Activated CD4-positive, alpha-beta memory T cell treated with anti-CD3 and anti-CD28 coated beads, Interleukin-2, amount 10 ng/mL, durations not matched to agents 7 days and 5 days (primary cell): ENCODE measurements around the gene COL6A1. TPM values are rescaled to one million over a fixed set of nuclear protein-coding genes. Genes with fewer than 3 reads are reported as not detected.

Experiments
- CTCF ChIA-PET: fragments of 350-600 bp; sonication (Branson Sonifier 250); formaldehyde crosslinking; loops from one replicate; lab custom pipeline; 2021; ENCODE audit warnings: antibody characterized with exemption, inconsistent platforms; lab: Charles Lee
- POLR2A ChIA-PET: fragments of 350-600 bp; sonication (Branson Sonifier 250); formaldehyde crosslinking; loops from one replicate; lab custom pipeline; 2021; ENCODE audit warnings: antibody characterized with exemption; lab: Charles Lee
- DNase-seq: peaks from one replicate; pipeline ENCODE4 v3.0.0-alpha.2; 2020
- H3K27ac Mint-ChIP-seq: one replicate; pipeline ENCODE4 v1.8.0; 2021; ENCODE audit warnings: mild to moderate bottlenecking, mixed read lengths
- H3K27me3 Mint-ChIP-seq: one replicate; pipeline ENCODE4 v1.8.0; 2021; ENCODE audit warnings: mixed read lengths
- H3K36me3 Mint-ChIP-seq: one replicate; pipeline ENCODE4 v1.8.0; 2021; ENCODE audit warnings: low read depth, mixed read lengths
- H3K4me1 Mint-ChIP-seq: one replicate; pipeline ENCODE4 v1.8.0; 2021; ENCODE audit warnings: mixed read lengths
- H3K4me3 Mint-ChIP-seq: one replicate; pipeline ENCODE4 v1.8.0; 2021; ENCODE audit warnings: mild to moderate bottlenecking, mixed read lengths
- H3K9me3 Mint-ChIP-seq: one replicate; pipeline ENCODE4 v1.8.0; 2021; ENCODE audit warnings: mixed read lengths
- total RNA-seq, 2 experiments: library from RNA; stranded (reverse); gene quantifications; one replicate each; pipeline ENCODE4 v1.2.3, GENCODE V29; 2021

The COL6A1 gene
- total RNA-seq, 2 experiments from 2014 or later: 0.08 to 0.33 TPM

- Mint-ChIP-seq H3K9me3 (no peaks in the 10 kb centered on the region), H3K4me1 (no peaks in the 10 kb centered on the region), H3K36me3 (no peaks in the 10 kb centered on the region), H3K4me3 (no peak overlapping the region), H3K27ac (no peak overlapping the region), H3K27me3 (no peaks in the 10 kb centered on the region)
- ChIA-PET CTCF (no interaction called here), POLR2A (interaction anchor here (0.7 kb wide), 1 partner anchor 108 kb away, joined by 3 read pairs; no protein-coding TSS in a partner anchor)
- DNase-seq: no peak
These were observed 11.9 kb downstream of the COL6A1 start for GRCh38 chr21:45993210-45994085.

- DNase-seq: no peak
- no peaks in the 10 kb centered on the region for H3K36me3 Mint-ChIP-seq
- H3K4me3 Mint-ChIP-seq: no peak overlapping the region
- CTCF ChIA-PET: no interaction called here
- POLR2A ChIA-PET: no interaction called here
- no peaks in the 10 kb centered on the region for H3K9me3 Mint-ChIP-seq
- no peak overlapping the region for H3K27ac Mint-ChIP-seq
- no peaks in the 10 kb centered on the region for H3K4me1 Mint-ChIP-seq
- no peaks in the 10 kb centered on the region for H3K27me3 Mint-ChIP-seq
These were observed 12.6 kb downstream of the COL6A1 start for GRCh38 chr21:45994086-45994661.

- no peaks in the 10 kb centered on the region for H3K36me3 Mint-ChIP-seq
- no peak overlapping the region for H3K27ac Mint-ChIP-seq
- no peaks in the 10 kb centered on the region for H3K4me1 Mint-ChIP-seq
- POLR2A ChIA-PET: no interaction called here
- CTCF ChIA-PET: no interaction called here
- H3K4me3 Mint-ChIP-seq: no peak overlapping the region
- H3K9me3 Mint-ChIP-seq: no peaks in the 10 kb centered on the region
- no peak for DNase-seq
- no peaks in the 10 kb centered on the region for H3K27me3 Mint-ChIP-seq
These were observed 13.5 kb downstream of the COL6A1 start for GRCh38 chr21:45994759-45995685.

- DNase-seq: no peak
- H3K27me3 Mint-ChIP-seq: no peaks in the 10 kb centered on the region
- no peak overlapping the region for H3K4me3 Mint-ChIP-seq
- no peak overlapping the region for H3K27ac Mint-ChIP-seq
- ChIA-PET CTCF (no interaction called here), POLR2A (no interaction called here)
- no peaks in the 10 kb centered on the region for H3K36me3 Mint-ChIP-seq
- no peaks in the 10 kb centered on the region for H3K4me1 Mint-ChIP-seq
- no peaks in the 10 kb centered on the region for H3K9me3 Mint-ChIP-seq
These were observed 14.2 kb downstream of the COL6A1 start for GRCh38 chr21:45995686-45996179.

- Mint-ChIP-seq H3K36me3 (no peaks in the 10 kb centered on the region), H3K4me1 (no peaks in the 10 kb centered on the region), H3K27ac (no peak overlapping the region), H3K27me3 (no peaks in the 10 kb centered on the region), H3K4me3 (no peak overlapping the region), H3K9me3 (no peaks in the 10 kb centered on the region)
- DNase-seq: no peak
- ChIA-PET CTCF (no interaction called here), POLR2A (no interaction called here)
These were observed 15.0 kb downstream of the COL6A1 start for GRCh38 chr21:45996311-45997204.

GRCh38 chr21:45997205-45997494, 15.6 kb downstream of the COL6A1 start:
- no peak overlapping the region for H3K27ac Mint-ChIP-seq
- ChIA-PET CTCF (no interaction called here), POLR2A (no interaction called here)
- H3K36me3 Mint-ChIP-seq: no peaks in the 10 kb centered on the region
- no peak for DNase-seq
- no peaks in the 10 kb centered on the region for H3K4me1 Mint-ChIP-seq
- H3K4me3 Mint-ChIP-seq: no peak overlapping the region
- H3K9me3 Mint-ChIP-seq: no peaks in the 10 kb centered on the region
- H3K27me3 Mint-ChIP-seq: no peaks in the 10 kb centered on the region

- ChIA-PET POLR2A (no interaction called here), CTCF (no interaction called here)
- Mint-ChIP-seq H3K4me1 (no peaks in the 10 kb centered on the region), H3K27ac (no peak overlapping the region), H3K36me3 (no peaks in the 10 kb centered on the region), H3K4me3 (no peak overlapping the region), H3K27me3 (no peaks in the 10 kb centered on the region), H3K9me3 (no peaks in the 10 kb centered on the region)
- DNase-seq: no peak
These were observed 16.1 kb downstream of the COL6A1 start for GRCh38 chr21:45997495-45998275.

GRCh38 chr21:45998276-45998701, 16.7 kb downstream of the COL6A1 start:
- H3K27ac Mint-ChIP-seq: no peak overlapping the region
- CTCF ChIA-PET: no interaction called here
- DNase-seq: no peak
- POLR2A ChIA-PET: no interaction called here
- no peaks in the 10 kb centered on the region for H3K27me3 Mint-ChIP-seq
- H3K4me3 Mint-ChIP-seq: no peak overlapping the region
- no peaks in the 10 kb centered on the region for H3K9me3 Mint-ChIP-seq
- H3K4me1 Mint-ChIP-seq: no peaks in the 10 kb centered on the region
- no peaks in the 10 kb centered on the region for H3K36me3 Mint-ChIP-seq

GRCh38 chr21:45998871-45999580, 17.5 kb downstream of the COL6A1 start:
- H3K27me3 Mint-ChIP-seq: no peaks in the 10 kb centered on the region
- no peaks in the 10 kb centered on the region for H3K9me3 Mint-ChIP-seq
- no peak for DNase-seq
- ChIA-PET POLR2A (no interaction called here), CTCF (no interaction called here)
- no peak overlapping the region for H3K27ac Mint-ChIP-seq
- no peaks in the 10 kb centered on the region for H3K36me3 Mint-ChIP-seq
- no peaks in the 10 kb centered on the region for H3K4me1 Mint-ChIP-seq
- no peak overlapping the region for H3K4me3 Mint-ChIP-seq

- Mint-ChIP-seq H3K27me3 (no peaks in the 10 kb centered on the region), H3K4me1 (no peaks in the 10 kb centered on the region), H3K9me3 (no peaks in the 10 kb centered on the region), H3K36me3 (no peaks in the 10 kb centered on the region), H3K4me3 (no peak overlapping the region), H3K27ac (no peak overlapping the region)
- ChIA-PET POLR2A (no interaction called here), CTCF (no interaction called here)
- DNase-seq: no peak
These were observed 18.1 kb downstream of the COL6A1 start for GRCh38 chr21:45999581-46000181.

GRCh38 chr21:46000182-46000730, 18.7 kb downstream of the COL6A1 start:
- POLR2A ChIA-PET: no interaction called here
- peak; percentile 8 for DNase-seq
- H3K9me3 Mint-ChIP-seq: peaks cover 2% of the 10 kb centered on the region
- CTCF ChIA-PET: no interaction called here
- H3K27ac Mint-ChIP-seq: no peak overlapping the region
- no peaks in the 10 kb centered on the region for H3K4me1 Mint-ChIP-seq
- H3K4me3 Mint-ChIP-seq: no peak overlapping the region
- H3K27me3 Mint-ChIP-seq: no peaks in the 10 kb centered on the region
- H3K36me3 Mint-ChIP-seq: no peaks in the 10 kb centered on the region
